SK-N-SH treated with all-trans-retinoic acid at 6 μM for 48 hours (cell line): ENCODE results near the gene VPS33A.

Source experiments
- ATAC-seq: fragments of 200-7000 bp; cut with Tn5 transposase; 3 replicates; pipeline ENCODE4 v1.9.1; 2020; ENCODE audit warnings: mild to moderate bottlenecking, moderate library complexity
- ARNTL ChIP-seq: fragments of 450-650 bp; formaldehyde crosslinking; IDR thresholded peaks from 2 replicates; pipeline ENCODE4 v1.5.0; 2020; ENCODE audit warnings: low read depth, mild to moderate bottlenecking, moderate library complexity, borderline replicate concordance
- BACH2 ChIP-seq: fragments of 250-450 bp; sonication (Bioruptor Pico); IDR thresholded peaks from 2 replicates; pipeline ENCODE4 v1.9.0; 2021; ENCODE audit warnings: mild to moderate bottlenecking, borderline replicate concordance
- CSDC2 ChIP-seq: fragments of 250-450 bp; sonication (Bioruptor Pico); IDR thresholded peaks from 2 replicates; pipeline ENCODE4 v1.5.0; 2020; ENCODE audit warnings: mild to moderate bottlenecking, moderate library complexity
- ESRRG ChIP-seq: fragments of 250-450 bp; sonication (Bioruptor Pico); IDR thresholded peaks from 2 replicates; pipeline ENCODE4 v1.6.1; 2021; ENCODE audit warnings: mild to moderate bottlenecking
- GLIS3 ChIP-seq: fragments of 250-450 bp; sonication (Bioruptor Pico); IDR thresholded peaks from 2 replicates; pipeline ENCODE4 v1.5.0; 2020; ENCODE audit warnings: mild to moderate bottlenecking, moderate library complexity
- ISL1 ChIP-seq: fragments of 250-450 bp; sonication (Bioruptor Pico); IDR thresholded peaks from 2 replicates; pipeline ENCODE4 v2.1.2; 2022; ENCODE audit warnings: mild to moderate bottlenecking, moderate library complexity
- PPARA ChIP-seq: fragments of 250-450 bp; sonication (Bioruptor Pico); IDR thresholded peaks from 2 replicates; pipeline ENCODE4 v1.5.0; 2020; ENCODE audit warnings: mild to moderate bottlenecking, borderline replicate concordance
- RARB ChIP-seq: fragments of 250-450 bp; sonication (Bioruptor Pico); IDR thresholded peaks from 2 replicates; pipeline ENCODE4 v1.8.0; 2021; ENCODE audit warnings: mild to moderate bottlenecking, moderate library complexity
- SNAI2 ChIP-seq: fragments of 250-450 bp; sonication (Bioruptor Pico); IDR thresholded peaks from 2 replicates; pipeline ENCODE4 v1.5.0; 2020; ENCODE audit warnings: mild to moderate bottlenecking, moderate library complexity
- TCF4 ChIP-seq: fragments of 250-450 bp; sonication (Bioruptor Pico); IDR thresholded peaks from 2 replicates; pipeline ENCODE4 v1.8.0; 2021; ENCODE audit warnings: mild to moderate bottlenecking, moderate library complexity, borderline replicate concordance
- TOX ChIP-seq: fragments of 250-450 bp; sonication (Bioruptor Pico); IDR thresholded peaks from 2 replicates; pipeline ENCODE4 v1.8.0; 2021; ENCODE audit warnings: mild to moderate bottlenecking, moderate library complexity, borderline replicate concordance
- ZC3H10 ChIP-seq: fragments of 250-450 bp; sonication (Bioruptor Pico); IDR thresholded peaks from 2 replicates; pipeline ENCODE4 v1.5.1; 2021; ENCODE audit warnings: mild to moderate bottlenecking, moderate library complexity
- ZFP3 ChIP-seq: fragments of 250-450 bp; sonication (Bioruptor Pico); IDR thresholded peaks from 2 replicates; pipeline ENCODE4 v1.5.0; 2020; ENCODE audit warnings: mild to moderate bottlenecking, moderate library complexity
- ZFP30 ChIP-seq: fragments of 450-650 bp; formaldehyde crosslinking; IDR thresholded peaks from 2 replicates; pipeline ENCODE4 v1.5.0; 2022; ENCODE audit warnings: mild to moderate bottlenecking, moderate library complexity
- ZNF565 ChIP-seq: fragments of 450-650 bp; formaldehyde crosslinking; conservative IDR thresholded peaks from 2 replicates; pipeline ENCODE4 v1.5.0; 2020; ENCODE audit warnings: low read depth, mild to moderate bottlenecking, moderate library complexity
- ZNF70 ChIP-seq: fragments of 450-650 bp; formaldehyde crosslinking; IDR thresholded peaks from 2 replicates; pipeline ENCODE4 v1.5.0; 2020; ENCODE audit warnings: mild to moderate bottlenecking, moderate library complexity
- ZNF8 ChIP-seq: fragments of 450-650 bp; formaldehyde crosslinking; IDR thresholded peaks from 2 replicates; pipeline ENCODE4 v1.5.0; 2020; ENCODE audit warnings: mild to moderate bottlenecking, moderate library complexity
- TF ChIP-seq, protein P1 (sequence below): fragments of 250-450 bp; sonication (Bioruptor Pico); IDR thresholded peaks from 2 replicates; pipeline ENCODE4 v1.5.1; 2021; ENCODE audit warnings: mild to moderate bottlenecking, moderate library complexity
- TF ChIP-seq, protein P2 (sequence below): fragments of 250-450 bp; sonication (Bioruptor Pico); IDR thresholded peaks from 2 replicates; pipeline ENCODE4 v1.8.0; 2021; ENCODE audit warnings: low read depth, mild to moderate bottlenecking, moderate library complexity, borderline replicate concordance
- TF ChIP-seq, protein P3 (sequence below): fragments of 250-450 bp; sonication (Bioruptor Pico); IDR thresholded peaks from 2 replicates; pipeline ENCODE4 v1.8.0; 2020; ENCODE audit warnings: mild to moderate bottlenecking, moderate library complexity, borderline replicate concordance
- TF ChIP-seq, protein P4 (sequence below): fragments of 250-450 bp; sonication (Bioruptor Pico); IDR thresholded peaks from 2 replicates; pipeline ENCODE4 v1.5.0; 2020; ENCODE audit warnings: mild to moderate bottlenecking, moderate library complexity

The VPS33A gene

DNA sequence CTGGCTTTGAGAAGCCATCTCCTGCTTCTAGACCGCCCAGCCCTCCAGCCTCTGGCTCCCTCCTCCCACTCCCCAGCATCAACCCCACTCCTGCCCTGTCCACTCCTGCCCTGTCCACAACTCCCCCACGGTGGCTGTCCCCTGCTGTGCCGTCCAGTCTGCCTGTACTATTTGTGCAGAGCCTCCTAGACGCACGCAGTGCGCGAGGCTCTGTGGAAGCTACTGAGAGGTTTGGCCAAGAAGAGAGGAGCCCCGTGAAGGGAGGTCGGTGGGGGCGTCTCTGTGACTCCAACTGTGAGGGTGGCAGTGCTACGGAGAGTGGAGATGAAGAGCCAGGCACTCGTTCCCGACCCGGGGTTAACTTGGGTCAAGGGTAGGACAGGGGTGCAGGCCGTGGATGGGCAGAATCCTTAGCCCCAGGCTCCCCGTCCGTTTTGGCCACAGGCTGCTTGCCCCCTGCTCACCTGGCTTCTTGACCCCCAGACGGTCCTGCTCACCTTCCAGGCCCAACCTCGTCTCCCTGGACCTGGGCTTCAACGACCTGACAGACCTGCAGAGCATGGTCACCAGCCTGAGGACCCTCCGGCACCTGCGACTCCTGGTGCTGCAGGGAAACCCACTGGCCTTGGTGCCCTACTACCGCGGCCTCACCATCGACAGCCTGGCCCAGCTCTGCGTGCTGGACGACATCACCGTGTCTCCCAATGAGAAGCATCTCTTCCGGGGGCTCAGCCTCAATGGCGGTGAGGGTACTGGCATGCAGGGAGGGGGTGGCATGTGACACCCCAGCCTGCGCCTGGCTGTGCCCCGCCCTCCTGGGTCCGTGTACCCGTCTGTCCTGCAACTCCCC lies 76.4 kb downstream of the VPS33A start:
- no peak for ATAC-seq
- no peak for TF ChIP-seq ZNF8 (CRISPR knock-in tag)
- no peak for TF ChIP-seq TOX (CRISPR knock-in tag)
- TF ChIP-seq ZFP30: no peak
- no peak for TF ChIP-seq ZFP3
- TF ChIP-seq RARB (CRISPR knock-in tag): no peak
- no peak for TF ChIP-seq ESRRG (CRISPR knock-in tag)
- no peak for TF ChIP-seq SNAI2 (CRISPR knock-in tag)
- TF ChIP-seq, protein P1, sequence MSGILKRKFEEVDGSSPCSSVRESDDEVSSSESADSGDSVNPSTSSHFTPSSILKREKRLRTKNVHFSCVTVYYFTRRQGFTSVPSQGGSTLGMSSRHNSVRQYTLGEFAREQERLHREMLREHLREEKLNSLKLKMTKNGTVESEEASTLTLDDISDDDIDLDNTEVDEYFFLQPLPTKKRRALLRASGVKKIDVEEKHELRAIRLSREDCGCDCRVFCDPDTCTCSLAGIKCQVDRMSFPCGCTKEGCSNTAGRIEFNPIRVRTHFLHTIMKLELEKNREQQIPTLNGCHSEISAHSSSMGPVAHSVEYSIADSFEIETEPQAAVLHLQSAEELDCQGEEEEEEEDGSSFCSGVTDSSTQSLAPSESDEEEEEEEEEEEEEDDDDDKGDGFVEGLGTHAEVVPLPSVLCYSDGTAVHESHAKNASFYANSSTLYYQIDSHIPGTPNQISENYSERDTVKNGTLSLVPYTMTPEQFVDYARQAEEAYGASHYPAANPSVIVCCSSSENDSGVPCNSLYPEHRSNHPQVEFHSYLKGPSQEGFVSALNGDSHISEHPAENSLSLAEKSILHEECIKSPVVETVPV (CRISPR knock-in tag): no peak
- no peak for TF ChIP-seq PPARA (CRISPR knock-in tag)
- no peak for TF ChIP-seq BACH2 (CRISPR knock-in tag)
- TF ChIP-seq, protein P2, sequence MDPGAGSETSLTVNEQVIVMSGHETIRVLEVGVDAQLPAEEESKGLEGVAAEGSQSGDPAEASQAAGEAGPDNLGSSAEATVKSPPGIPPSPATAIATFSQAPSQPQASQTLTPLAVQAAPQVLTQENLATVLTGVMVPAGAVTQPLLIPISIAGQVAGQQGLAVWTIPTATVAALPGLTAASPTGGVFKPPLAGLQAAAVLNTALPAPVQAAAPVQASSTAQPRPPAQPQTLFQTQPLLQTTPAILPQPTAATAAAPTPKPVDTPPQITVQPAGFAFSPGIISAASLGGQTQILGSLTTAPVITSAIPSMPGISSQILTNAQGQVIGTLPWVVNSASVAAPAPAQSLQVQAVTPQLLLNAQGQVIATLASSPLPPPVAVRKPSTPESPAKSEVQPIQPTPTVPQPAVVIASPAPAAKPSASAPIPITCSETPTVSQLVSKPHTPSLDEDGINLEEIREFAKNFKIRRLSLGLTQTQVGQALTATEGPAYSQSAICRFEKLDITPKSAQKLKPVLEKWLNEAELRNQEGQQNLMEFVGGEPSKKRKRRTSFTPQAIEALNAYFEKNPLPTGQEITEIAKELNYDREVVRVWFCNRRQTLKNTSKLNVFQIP: no peak
- TF ChIP-seq CSDC2 (CRISPR knock-in tag): no peak
- no peak for TF ChIP-seq TCF4
- TF ChIP-seq ZNF70 (CRISPR knock-in tag): no peak
- TF ChIP-seq ZNF565 (CRISPR knock-in tag): no peak
- TF ChIP-seq GLIS3 (CRISPR knock-in tag): no peak
- TF ChIP-seq, protein P3, sequence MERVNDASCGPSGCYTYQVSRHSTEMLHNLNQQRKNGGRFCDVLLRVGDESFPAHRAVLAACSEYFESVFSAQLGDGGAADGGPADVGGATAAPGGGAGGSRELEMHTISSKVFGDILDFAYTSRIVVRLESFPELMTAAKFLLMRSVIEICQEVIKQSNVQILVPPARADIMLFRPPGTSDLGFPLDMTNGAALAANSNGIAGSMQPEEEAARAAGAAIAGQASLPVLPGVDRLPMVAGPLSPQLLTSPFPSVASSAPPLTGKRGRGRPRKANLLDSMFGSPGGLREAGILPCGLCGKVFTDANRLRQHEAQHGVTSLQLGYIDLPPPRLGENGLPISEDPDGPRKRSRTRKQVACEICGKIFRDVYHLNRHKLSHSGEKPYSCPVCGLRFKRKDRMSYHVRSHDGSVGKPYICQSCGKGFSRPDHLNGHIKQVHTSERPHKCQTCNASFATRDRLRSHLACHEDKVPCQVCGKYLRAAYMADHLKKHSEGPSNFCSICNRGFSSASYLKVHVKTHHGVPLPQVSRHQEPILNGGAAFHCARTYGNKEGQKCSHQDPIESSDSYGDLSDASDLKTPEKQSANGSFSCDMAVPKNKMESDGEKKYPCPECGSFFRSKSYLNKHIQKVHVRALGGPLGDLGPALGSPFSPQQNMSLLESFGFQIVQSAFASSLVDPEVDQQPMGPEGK: no peak
- TF ChIP-seq ARNTL (CRISPR knock-in tag): no peak
- TF ChIP-seq, protein P4, sequence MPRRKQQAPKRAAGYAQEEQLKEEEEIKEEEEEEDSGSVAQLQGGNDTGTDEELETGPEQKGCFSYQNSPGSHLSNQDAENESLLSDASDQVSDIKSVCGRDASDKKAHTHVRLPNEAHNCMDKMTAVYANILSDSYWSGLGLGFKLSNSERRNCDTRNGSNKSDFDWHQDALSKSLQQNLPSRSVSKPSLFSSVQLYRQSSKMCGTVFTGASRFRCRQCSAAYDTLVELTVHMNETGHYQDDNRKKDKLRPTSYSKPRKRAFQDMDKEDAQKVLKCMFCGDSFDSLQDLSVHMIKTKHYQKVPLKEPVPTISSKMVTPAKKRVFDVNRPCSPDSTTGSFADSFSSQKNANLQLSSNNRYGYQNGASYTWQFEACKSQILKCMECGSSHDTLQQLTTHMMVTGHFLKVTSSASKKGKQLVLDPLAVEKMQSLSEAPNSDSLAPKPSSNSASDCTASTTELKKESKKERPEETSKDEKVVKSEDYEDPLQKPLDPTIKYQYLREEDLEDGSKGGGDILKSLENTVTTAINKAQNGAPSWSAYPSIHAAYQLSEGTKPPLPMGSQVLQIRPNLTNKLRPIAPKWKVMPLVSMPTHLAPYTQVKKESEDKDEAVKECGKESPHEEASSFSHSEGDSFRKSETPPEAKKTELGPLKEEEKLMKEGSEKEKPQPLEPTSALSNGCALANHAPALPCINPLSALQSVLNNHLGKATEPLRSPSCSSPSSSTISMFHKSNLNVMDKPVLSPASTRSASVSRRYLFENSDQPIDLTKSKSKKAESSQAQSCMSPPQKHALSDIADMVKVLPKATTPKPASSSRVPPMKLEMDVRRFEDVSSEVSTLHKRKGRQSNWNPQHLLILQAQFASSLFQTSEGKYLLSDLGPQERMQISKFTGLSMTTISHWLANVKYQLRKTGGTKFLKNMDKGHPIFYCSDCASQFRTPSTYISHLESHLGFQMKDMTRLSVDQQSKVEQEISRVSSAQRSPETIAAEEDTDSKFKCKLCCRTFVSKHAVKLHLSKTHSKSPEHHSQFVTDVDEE (CRISPR knock-in tag): no peak

DNA sequence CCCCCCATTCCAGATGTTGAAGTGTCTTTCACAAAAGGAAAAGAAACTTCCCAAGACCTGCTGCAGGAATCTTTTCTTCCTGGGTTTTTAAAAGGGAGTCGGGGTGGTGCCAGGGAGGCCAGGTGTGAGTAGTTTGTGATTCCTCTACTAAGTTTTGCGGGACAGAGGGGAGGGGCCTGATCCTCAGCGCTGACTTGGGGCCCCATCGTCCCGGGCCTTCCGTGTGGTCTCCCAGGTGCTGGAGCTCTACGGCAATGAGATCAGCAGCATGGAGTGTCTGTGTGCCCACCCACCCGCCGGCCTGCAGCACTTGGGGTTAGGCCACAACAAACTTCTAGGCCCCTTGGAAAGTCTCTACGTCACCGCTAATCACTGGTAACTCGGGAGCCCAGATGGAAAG lies 78.8 kb downstream of the VPS33A start:
- TF ChIP-seq, protein P3: no peak
- no peak for TF ChIP-seq ISL1 (CRISPR knock-in tag)
- TF ChIP-seq, all 23 proteins: peak for 0

DNA sequence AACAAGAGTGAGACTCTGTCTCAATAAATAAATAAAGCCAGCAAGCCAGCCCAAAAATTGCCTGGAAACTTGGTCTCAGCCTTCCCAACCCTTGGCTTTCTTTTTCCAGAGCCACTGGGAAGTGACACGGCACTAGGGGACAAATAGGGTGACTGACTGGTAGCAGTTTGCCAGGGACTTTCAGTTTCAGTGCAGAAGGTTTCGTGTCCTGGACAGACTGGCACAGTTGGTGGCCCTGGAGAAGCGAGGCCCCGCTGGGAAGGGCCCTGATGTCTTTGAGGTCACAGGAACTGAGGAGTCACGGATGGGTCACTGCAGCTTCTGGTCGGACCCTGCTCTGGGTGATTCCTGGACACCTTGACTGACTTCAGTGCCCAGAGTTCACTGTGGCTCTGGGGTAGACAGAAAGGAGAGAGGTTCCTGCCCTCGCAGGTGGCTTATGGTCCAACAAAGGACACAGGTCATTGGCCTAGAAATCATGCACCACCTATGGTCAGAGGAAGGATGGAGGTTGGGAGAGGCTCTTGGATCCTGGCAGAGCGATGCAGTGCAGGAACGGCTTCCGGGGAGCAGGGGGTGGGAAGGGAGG lies 80.7 kb downstream of the VPS33A start:
- TF ChIP-seq TCF4 (no peak), ZC3H10 (CRISPR knock-in tag) (no peak), ZFP3 (no peak), CSDC2 (CRISPR knock-in tag) (no peak), GLIS3 (CRISPR knock-in tag) (no peak), TOX (CRISPR knock-in tag) (no peak), BACH2 (CRISPR knock-in tag) (no peak), ESRRG (CRISPR knock-in tag) (no peak), ZNF70 (CRISPR knock-in tag) (no peak), ZFP30 (no peak), SNAI2 (CRISPR knock-in tag) (no peak), ZNF565 (CRISPR knock-in tag) (no peak)
- TF ChIP-seq, protein P1 (CRISPR knock-in tag): no peak
- TF ChIP-seq, protein P4 (CRISPR knock-in tag): no peak
- no peak for ATAC-seq

More for the DNA sequence above, 78.8 kb downstream of the VPS33A start:
- ATAC-seq: no peak
